CD14-positive monocyte (primary cell): ENCODE results near the gene MGME1. TPM values are rescaled to one million over a fixed set of nuclear protein-coding genes. Genes with fewer than 3 reads are reported as not detected.

Experiments used
- DNase-seq, 3 donors: peaks; one replicate each; pipeline ENCODE4 v3.0.0-alpha.2; 2011 to 2022
- H2AFZ ChIP-seq: 2 replicates; pipeline ENCODE4 v1.6.0; 2012; ENCODE audit warnings: mild to moderate bottlenecking, low read depth, low read length, inconsistent platforms; ENCODE audit not compliant: insufficient read depth, poor library complexity, severe bottlenecking
- H3K27ac ChIP-seq, 2 donors: 1 replicate in 1 of 2; 2 replicates in 1 of 2; pipeline ENCODE4 v1.5.1; 2012 to 2013; ENCODE audit warnings: low read length in 2 of 2, control low read depth in 1 of 2, inconsistent platforms in 1 of 2, low read depth in 1 of 2, mild to moderate bottlenecking in 1 of 2
- H3K27me3 ChIP-seq, 2 donors: one replicate each; pipeline versions ENCODE4 v1.6.0 to v1.6.1; 2011 to 2013; ENCODE audit warnings: low read length in 2 of 2; ENCODE audit not compliant: control insufficient read depth in 2 of 2, insufficient read depth in 2 of 2
- H3K36me3 ChIP-seq, 2 donors: replicated peaks in 1 of 2; 1 replicate in 1 of 2; 2 replicates in 1 of 2; pipeline versions ENCODE4 v1.5.1 to v1.6.1; 2012 to 2013; ENCODE audit warnings: low read length in 2 of 2, control low read depth in 1 of 2, inconsistent platforms in 1 of 2, mild to moderate bottlenecking in 1 of 2; ENCODE audit not compliant: insufficient read depth in 2 of 2, control insufficient read depth in 1 of 2
- H3K4me1 ChIP-seq, 2 donors: 1 replicate in 1 of 2; 2 replicates in 1 of 2; pipeline versions ENCODE4 v1.5.1 to v1.6.1; 2012 to 2013; ENCODE audit warnings: low read length in 2 of 2, control low read depth in 1 of 2, inconsistent platforms in 1 of 2, mild to moderate bottlenecking in 1 of 2, moderate library complexity in 1 of 2; ENCODE audit not compliant: insufficient read depth in 2 of 2, control insufficient read depth in 1 of 2
- H3K4me2 ChIP-seq: replicated peaks from 2 replicates; pipeline ENCODE3; 2012; ENCODE audit warnings: low read length, moderate library complexity, mild to moderate bottlenecking; ENCODE audit not compliant: poor library complexity, severe bottlenecking; ENCODE audit errors: extremely low read depth
- H3K4me3 ChIP-seq, 3 experiments: fragments of 200-600 bp in 1 of 3; sonication (generic) in 1 of 3; replicated peaks in 1 of 3; 1 replicate in 2 of 3; 2 replicates in 1 of 3; pipeline ENCODE4 v1.5.1; 2011 to 2013; ENCODE audit warnings: low read length in 3 of 3, mild to moderate bottlenecking in 3 of 3, control low read depth in 2 of 3, low read depth in 2 of 3, inconsistent platforms in 1 of 3, moderate library complexity in 1 of 3
- H3K79me2 ChIP-seq: 2 replicates; pipeline ENCODE4 v1.6.0; 2012; ENCODE audit warnings: mild to moderate bottlenecking, control low read depth, inconsistent platforms, low read length, moderate library complexity; ENCODE audit not compliant: insufficient read depth
- H3K9ac ChIP-seq: 2 replicates; pipeline ENCODE4 v1.6.0; 2017; ENCODE audit warnings: low read length, mild to moderate bottlenecking; ENCODE audit not compliant: insufficient read depth, poor library complexity, severe bottlenecking
- H3K9me3 ChIP-seq, 2 donors: replicated peaks in 1 of 2; 1 replicate in 1 of 2; 2 replicates in 1 of 2; pipeline versions ENCODE4 v1.5.1 to v1.6.1; 2012 to 2013; ENCODE audit warnings: low read length in 2 of 2, control low read depth in 1 of 2; ENCODE audit not compliant: control insufficient read depth in 1 of 2, insufficient read depth in 1 of 2
- H4K20me1 ChIP-seq: 2 replicates; pipeline ENCODE4 v1.6.0; 2012; ENCODE audit warnings: mild to moderate bottlenecking, low read length, control low read depth, moderate library complexity; ENCODE audit not compliant: insufficient read depth
- H3K27ac Mint-ChIP-seq, 7 donors: one replicate each; pipeline ENCODE4 v1.8.0; 2020; ENCODE audit warnings: mild to moderate bottlenecking in 7 of 7, mixed read lengths in 7 of 7, moderate library complexity in 6 of 7, inconsistent platforms in 2 of 7
- H3K27me3 Mint-ChIP-seq, 3 donors: one replicate each; pipeline ENCODE4 v1.8.0; 2021 to 2022; ENCODE audit warnings: low read depth in 3 of 3, mild to moderate bottlenecking in 3 of 3, mixed read lengths in 3 of 3, moderate library complexity in 3 of 3, inconsistent platforms in 1 of 3
- H3K36me3 Mint-ChIP-seq, 2 donors: one replicate each; pipeline ENCODE4 v1.8.0; 2020; ENCODE audit warnings: mixed read lengths in 2 of 2, inconsistent platforms in 1 of 2, mild to moderate bottlenecking in 1 of 2
- H3K4me1 Mint-ChIP-seq: one replicate; pipeline ENCODE4 v1.8.0; 2020; ENCODE audit warnings: mild to moderate bottlenecking, mixed read lengths
- H3K4me3 Mint-ChIP-seq, 2 donors: one replicate each; pipeline ENCODE4 v1.8.0; 2020; ENCODE audit warnings: mild to moderate bottlenecking in 2 of 2, mixed read lengths in 2 of 2, moderate library complexity in 1 of 2
- H3K9me3 Mint-ChIP-seq, 7 donors: one replicate each; pipeline ENCODE4 v1.8.0; 2020 to 2022; ENCODE audit warnings: mixed read lengths in 7 of 7, mild to moderate bottlenecking in 6 of 7, moderate library complexity in 6 of 7, inconsistent platforms in 2 of 7
- CTCF ChIP-seq: fragments of 200-600 bp; IDR thresholded peaks from one replicate; pipeline ENCODE4 v1.8.0; 2022; ENCODE audit warnings: antibody characterized with exemption, mild to moderate bottlenecking
- WGBS: methylation state at CpG from one replicate; pipeline ENCODE4 v1.1.5; 2013; ENCODE audit warnings: missing lambda C conversion rate; ENCODE audit not compliant: insufficient coverage; 5-methylcytosine and 5-hydroxymethylcytosine counted together
- intact Hi-C, 2 donors: fragments of 100-400 bp; cut with micrococcal nuclease; formaldehyde crosslinking; loops; one replicate each; pipeline versions ENCODE4 v1.15.0 to v1.15.1; 2023
- polyA plus RNA-seq, 3 donors: library from polyadenylated mRNA; depleted of rRNA in 1 of 3; unstranded in 2 of 3; stranded (reverse) in 1 of 3; fragments of 300-500 nt in 2 of 3; fragments of >200 nt in 1 of 3; fragmentation: Illumina TruSeq in 2 of 3; gene quantifications; 1 replicate in 2 of 3; 2 replicates in 1 of 3; pipeline ENCODE4 v1.2.3, GENCODE V29; 2012 to 2021

MGME1 gene
- polyA plus RNA-seq, 3 donors: 2.5 to 20.1 (median 13.4) TPM

- Mint-ChIP-seq H3K9me3 (peaks cover 0 to 3% (median 0%) of the 10 kb centered on the region in 7 donors), H3K4me1 (peaks cover 13% of the 10 kb centered on the region), H3K27ac (peak overlapping the region in 1 of 7 donors; percentile 25)
These were observed 29.1 kb upstream of the MGME1 start for GRCh38 chr20:17939622-17940223.

More at GRCh38 chr20:17939622-17940223, 29.1 kb upstream of the MGME1 start:
- Histone ChIP-seq H3K4me1 (peaks cover 6 to 7% of the 10 kb centered on the region in 2 donors), H3K4me3 (no peak overlapping the region), H4K20me1 (peaks cover 24% of the 10 kb centered on the region), H3K4me2 (no peak overlapping the region), H3K9ac (no peak overlapping the region), H2AFZ (no peak overlapping the region), H3K79me2 (no peaks in the 10 kb centered on the region), H3K36me3 (peaks cover 35 to 48% of the 10 kb centered on the region in 2 donors), H3K27me3 (no peaks in the 10 kb centered on the region), H3K27ac (peak overlapping the region in 1 of 2 donors; percentile 26), H3K9me3 (no peaks in the 10 kb centered on the region)
- WGBS: 46% methylated on average over 7 of the region's 7 CpGs
- no peak overlapping the region for H3K4me3 Mint-ChIP-seq
- no peak for DNase-seq
- H3K27me3 Mint-ChIP-seq: peaks cover 0 to 2% (median 0%) of the 10 kb centered on the region in 3 donors
- TF ChIP-seq CTCF: no peak
- peaks cover 39 to 43% of the 10 kb centered on the region in 2 donors for H3K36me3 Mint-ChIP-seq
- intact Hi-C loops: loop anchor here in 1 of 2 donors (10.0 kb wide), 1 partner anchor 435 kb away; no protein-coding TSS in a partner anchor
